Large intestine (tissue), 3 donors: Measurements from ENCODE around the gene IP6K1. TPM values are rescaled to one million over a fixed set of nuclear protein-coding genes. Genes with fewer than 3 reads are reported as not detected.
A peak's percentile ranks its signal among the peaks of the same experiment; 100 is the strongest.
"Not testable (repeated sequence)": the region's sequence is repeated elsewhere in the genome, so short reads cannot be mapped to it uniquely, and the experiment has no call there.

Experiments used
- DNase-seq, 2 donors: peaks; one replicate each; pipeline versions ENCODE4 v3.0.0 to v3.0.0-alpha.2; 2013
- H3K27ac ChIP-seq: one replicate; pipeline ENCODE4 v1.5.1; 2013; ENCODE audit warnings: low read length
- H3K27me3 ChIP-seq: 2 replicates; pipeline ENCODE4 v1.6.1; 2013; ENCODE audit warnings: low read length; ENCODE audit not compliant: control insufficient read depth, insufficient read depth
- H3K36me3 ChIP-seq: 2 replicates; pipeline ENCODE4 v1.6.1; 2013; ENCODE audit warnings: low read length; ENCODE audit not compliant: control insufficient read depth, insufficient read depth
- H3K4me1 ChIP-seq: one replicate; pipeline ENCODE4 v1.6.1; 2013; ENCODE audit warnings: low read length; ENCODE audit not compliant: control insufficient read depth, insufficient read depth
- H3K4me3 ChIP-seq: one replicate; pipeline ENCODE4 v1.5.1; 2013; ENCODE audit warnings: low read length
- H3K9me3 ChIP-seq: one replicate; pipeline ENCODE4 v1.6.1; 2013; ENCODE audit warnings: mild to moderate bottlenecking, low read depth, low read length, moderate library complexity; ENCODE audit not compliant: control insufficient read depth
- WGBS: methylation state at CpG from one replicate; pipeline ENCODE4 v1.1.5; 2013; ENCODE audit warnings: low lambda C conversion rate; ENCODE audit not compliant: insufficient coverage; 5-methylcytosine and 5-hydroxymethylcytosine counted together
- polyA plus RNA-seq: library from polyadenylated mRNA; unstranded; fragments of 120-200 nt; gene quantifications from one replicate; pipeline ENCODE4 v1.2.1, GENCODE V29; 2013

Gene IP6K1
- polyA plus RNA-seq, 1 donor: 27.1 TPM

DNA sequence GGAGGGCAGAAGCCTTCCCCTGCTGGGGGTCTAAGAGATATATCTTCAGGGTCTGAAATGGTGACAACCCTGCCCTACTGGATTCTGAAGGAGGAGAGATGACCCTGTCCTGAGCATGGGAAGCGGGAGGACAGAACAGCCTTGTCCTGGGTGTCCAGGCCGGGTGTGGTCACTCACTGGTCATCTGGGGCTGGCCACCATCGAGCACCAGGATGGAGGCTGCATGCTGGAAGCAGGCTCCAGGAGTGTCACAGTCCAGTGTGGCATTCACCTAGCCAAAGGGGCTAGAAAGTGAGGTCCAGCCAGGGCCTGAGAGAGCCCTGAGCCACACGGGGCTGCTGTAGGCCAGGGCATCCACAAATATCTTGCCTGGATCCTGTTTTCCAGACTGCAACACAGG, 8.1 kb upstream of the IP6K1 start:
- no peak overlapping the region for H3K27ac ChIP-seq
- H3K27me3 ChIP-seq: peaks cover 2% of the 10 kb centered on the region
- no peaks in the 10 kb centered on the region for H3K36me3 ChIP-seq
- WGBS: no CpG with 5 or more reads among the region's 4 CpGs
- no peak overlapping the region for H3K4me3 ChIP-seq
- H3K9me3 ChIP-seq: peaks cover 3% of the 10 kb centered on the region
- H3K4me1 ChIP-seq: no peaks in the 10 kb centered on the region
- DNase-seq: no peak

DNA sequence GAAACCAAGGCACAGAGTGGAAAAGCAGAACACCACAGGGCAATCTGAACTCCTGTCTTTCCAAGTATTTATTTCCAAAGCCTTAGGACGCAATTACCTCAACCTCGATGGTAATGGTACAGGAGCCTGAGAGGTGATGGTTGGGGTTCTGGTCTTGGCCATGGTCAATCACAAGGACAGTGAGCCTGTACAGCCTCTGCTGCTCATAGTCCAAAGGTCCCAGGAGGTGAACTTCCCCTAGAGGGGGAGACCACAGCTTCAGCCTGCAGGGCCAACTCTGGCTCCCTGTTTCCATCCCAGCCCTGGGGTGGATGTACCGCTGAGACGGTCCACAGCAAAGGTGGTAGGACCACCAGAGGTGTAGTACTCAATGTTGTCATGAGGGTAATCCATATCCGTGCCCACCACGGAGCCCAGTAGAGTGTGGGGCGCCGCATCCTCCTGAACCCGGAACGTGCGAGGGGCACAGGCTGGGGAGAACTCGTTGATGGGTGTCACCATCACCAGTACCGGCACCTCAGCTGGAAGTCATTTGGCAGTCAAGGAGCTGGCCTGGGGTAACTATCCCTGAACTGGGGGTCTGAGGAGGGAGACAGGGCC, 7.2 kb upstream of the IP6K1 start:
- no peak for DNase-seq
- Histone ChIP-seq H3K4me3 (no peak overlapping the region), H3K36me3 (no peaks in the 10 kb centered on the region), H3K27ac (no peak overlapping the region), H3K4me1 (no peaks in the 10 kb centered on the region), H3K27me3 (peaks cover 2% of the 10 kb centered on the region), H3K9me3 (peaks cover 3% of the 10 kb centered on the region)
- WGBS: no CpG with 5 or more reads among the region's 13 CpGs

DNA sequence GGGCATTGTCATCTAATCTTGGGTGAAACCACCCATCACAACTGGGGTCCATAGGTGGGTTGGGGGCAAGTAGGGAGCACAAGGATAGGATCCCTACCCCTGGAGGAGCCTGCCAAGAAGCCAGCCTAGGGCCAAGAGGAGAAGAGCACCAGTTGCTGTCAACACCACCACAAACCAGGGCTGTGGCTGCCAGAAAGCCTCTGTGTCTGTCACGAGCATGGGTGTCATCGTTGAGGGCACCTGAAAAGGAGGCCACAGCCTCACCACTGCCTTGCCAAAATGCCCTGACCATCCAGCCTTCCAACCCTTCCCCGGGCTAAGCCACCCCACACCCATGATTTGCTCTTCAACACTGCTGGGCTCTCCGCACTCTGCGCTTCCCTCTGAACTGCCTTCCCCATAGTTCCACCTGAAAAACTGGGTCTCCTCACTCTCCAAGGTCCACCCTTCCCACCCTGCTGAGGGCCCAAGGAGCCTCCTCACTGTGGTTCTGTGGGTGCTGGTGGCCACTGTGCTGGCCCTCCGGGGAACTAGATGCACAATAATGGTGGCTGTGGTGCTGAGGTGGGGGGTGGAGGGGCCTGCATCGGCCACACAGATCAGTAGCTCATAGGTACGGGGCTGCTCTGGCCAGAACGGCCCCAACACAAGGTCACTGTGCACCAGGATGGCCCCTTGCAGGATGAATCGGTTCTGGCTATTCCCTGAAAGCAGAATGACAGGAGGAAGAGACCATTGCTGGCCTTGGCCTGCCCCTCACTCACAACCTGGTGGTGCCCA, 6.2 kb upstream of the IP6K1 start:
- H3K9me3 ChIP-seq: peaks cover 3% of the 10 kb centered on the region
- no peaks in the 10 kb centered on the region for H3K36me3 ChIP-seq
- WGBS: no CpG with 5 or more reads among the region's 10 CpGs
- no peaks in the 10 kb centered on the region for H3K4me1 ChIP-seq
- no peak overlapping the region for H3K27ac ChIP-seq
- H3K27me3 ChIP-seq: peaks cover 2% of the 10 kb centered on the region
- H3K4me3 ChIP-seq: no peak overlapping the region
- DNase-seq: no peak

DNA sequence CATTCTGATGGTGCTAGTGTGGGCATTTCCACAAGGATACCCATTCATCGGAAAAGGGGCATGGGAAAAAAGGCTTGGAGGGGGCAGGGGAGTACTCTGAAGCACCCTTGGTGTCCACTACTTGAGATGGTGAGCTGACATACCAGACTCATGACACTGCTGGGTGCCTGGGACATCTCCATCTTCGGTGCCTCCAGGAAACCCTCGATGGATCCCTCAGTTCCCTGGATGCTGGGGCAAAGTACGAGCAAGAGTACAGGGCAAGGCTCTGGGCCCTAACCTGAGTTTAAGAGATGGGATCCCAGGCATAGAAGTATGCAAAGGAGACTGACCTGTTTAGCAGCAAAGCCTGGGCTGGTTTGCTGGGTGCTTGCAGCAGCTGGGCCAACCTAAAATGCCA, 5.2 kb upstream of the IP6K1 start:
- Histone ChIP-seq H3K4me3 (no peak overlapping the region), H3K4me1 (peaks cover 7% of the 10 kb centered on the region), H3K9me3 (peaks cover 3% of the 10 kb centered on the region), H3K27ac (no peak overlapping the region), H3K36me3 (no peaks in the 10 kb centered on the region), H3K27me3 (peaks cover 2% of the 10 kb centered on the region)
- no peak for DNase-seq
- WGBS: no CpG with 5 or more reads among the region's 4 CpGs

DNA sequence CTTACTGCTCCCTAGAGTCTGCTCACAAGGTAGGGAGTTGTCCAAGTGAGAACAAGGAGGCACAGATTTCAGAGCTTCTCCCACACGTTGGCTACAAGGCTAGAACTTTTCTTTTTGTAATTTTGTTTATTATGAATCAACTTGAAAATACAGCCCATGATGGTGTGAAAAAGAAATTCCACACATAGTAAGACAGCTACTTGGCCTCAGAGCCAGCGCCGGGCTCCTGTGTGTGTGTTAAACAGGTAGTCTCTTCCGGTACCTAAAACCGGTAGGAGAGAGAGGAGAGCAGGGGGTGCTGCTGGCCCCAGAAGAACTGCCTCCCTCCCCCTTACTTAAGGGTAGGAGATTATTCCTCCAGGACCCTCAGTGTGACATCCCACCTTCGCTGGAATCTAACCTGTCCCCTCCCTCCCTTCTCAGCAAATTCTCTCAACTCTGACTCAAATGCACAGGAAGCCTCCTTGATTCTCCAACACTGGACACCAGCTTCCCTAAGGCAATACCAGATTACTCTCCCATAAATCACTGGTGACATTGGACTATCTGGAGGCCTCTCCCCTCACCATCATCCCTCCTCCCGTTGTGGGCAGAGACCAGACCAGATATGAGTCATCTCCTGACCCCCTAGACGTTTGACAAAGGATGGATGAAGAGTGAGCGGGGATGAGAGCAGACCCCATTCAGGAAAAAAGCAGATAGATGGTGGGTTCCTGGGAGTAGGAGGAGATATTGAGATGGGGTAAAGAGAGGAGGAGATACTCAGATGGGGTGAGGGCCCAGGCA, 4.5 kb upstream of the IP6K1 start:
- H3K9me3 ChIP-seq: peaks cover 3% of the 10 kb centered on the region
- WGBS: no CpG with 5 or more reads among the region's 9 CpGs
- H3K27me3 ChIP-seq: peaks cover 2% of the 10 kb centered on the region
- no peaks in the 10 kb centered on the region for H3K36me3 ChIP-seq
- no peak overlapping the region for H3K27ac ChIP-seq
- DNase-seq: no peak
- H3K4me1 ChIP-seq: peaks cover 7% of the 10 kb centered on the region
- no peak overlapping the region for H3K4me3 ChIP-seq

DNA sequence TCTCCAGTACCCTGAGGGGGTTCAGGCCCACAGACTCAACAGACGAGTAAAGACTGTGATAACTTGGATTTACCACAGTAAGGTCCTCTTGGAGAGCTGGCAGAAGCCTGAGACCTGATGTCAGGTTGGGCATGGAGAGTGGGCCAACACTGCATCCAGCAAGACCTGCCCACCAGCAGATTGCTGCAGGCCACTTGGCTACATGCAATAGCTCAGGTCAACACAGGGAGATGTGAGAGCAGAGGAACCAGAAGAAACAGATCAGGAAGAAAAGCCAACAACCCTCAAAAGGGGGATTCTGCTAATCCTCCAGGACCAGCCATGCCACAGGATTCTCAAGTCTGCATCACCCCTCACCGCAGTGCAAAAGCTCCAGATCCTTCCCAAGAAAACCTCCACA, 1.7 kb upstream of the IP6K1 start:
- H3K4me3 ChIP-seq: no peak overlapping the region
- H3K4me1 ChIP-seq: peaks cover 13% of the 10 kb centered on the region
- peaks cover 5% of the 10 kb centered on the region for H3K36me3 ChIP-seq
- no CpG with 5 or more reads among the region's 2 CpGs for WGBS
- no peak for DNase-seq
- H3K27ac ChIP-seq: no peak overlapping the region
- H3K27me3 ChIP-seq: peaks cover 2% of the 10 kb centered on the region
- peaks cover 3% of the 10 kb centered on the region for H3K9me3 ChIP-seq

DNA sequence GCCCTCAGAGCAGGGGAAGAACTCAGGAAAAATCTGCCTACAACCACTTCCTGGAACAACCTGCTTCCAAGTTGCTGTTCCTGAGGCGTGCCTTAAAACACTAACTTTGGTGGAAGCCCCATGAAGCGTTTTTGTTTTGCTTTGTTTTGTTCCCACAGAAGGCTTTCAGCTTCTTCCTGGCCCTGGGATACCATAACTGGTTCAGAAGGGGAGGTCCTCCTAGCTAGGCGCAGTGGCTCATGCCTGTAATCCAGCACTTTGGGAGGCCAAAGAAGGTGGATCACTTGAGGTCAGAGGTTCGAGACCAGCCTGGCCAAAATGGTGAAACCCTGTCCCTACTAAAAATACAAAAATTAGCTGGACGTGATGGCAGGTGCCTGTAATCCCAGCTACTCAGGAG, 1.2 kb upstream of the IP6K1 start:
- peaks cover 5% of the 10 kb centered on the region for H3K36me3 ChIP-seq
- no peak overlapping the region for H3K4me3 ChIP-seq
- DNase-seq: no peak
- H3K9me3 ChIP-seq: peaks cover 3% of the 10 kb centered on the region
- peaks cover 13% of the 10 kb centered on the region for H3K4me1 ChIP-seq
- WGBS: no CpG with 5 or more reads among the region's 5 CpGs
- peaks cover 2% of the 10 kb centered on the region for H3K27me3 ChIP-seq
- no peak overlapping the region for H3K27ac ChIP-seq

DNA sequence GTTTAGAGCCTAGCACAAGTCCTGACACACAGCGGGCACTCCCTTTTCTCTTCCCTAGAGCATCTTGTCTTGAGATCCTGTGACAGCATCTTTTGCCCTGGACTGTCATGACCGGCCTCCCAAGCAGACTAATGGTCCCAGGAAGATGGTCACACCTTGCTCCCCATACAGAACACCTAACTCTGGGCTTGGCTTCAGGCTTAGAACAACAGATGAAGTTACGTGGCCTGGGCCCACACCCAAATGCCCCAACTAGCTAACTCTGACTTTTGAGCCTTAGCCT, 781 bp upstream of the IP6K1 start:
- Histone ChIP-seq H3K9me3 (peaks cover 3% of the 10 kb centered on the region), H3K36me3 (peaks cover 9% of the 10 kb centered on the region), H3K27ac (peak overlapping the region; percentile 65), H3K27me3 (peaks cover 2% of the 10 kb centered on the region), H3K4me1 (peaks cover 13% of the 10 kb centered on the region), H3K4me3 (peak overlapping the region; percentile 84)
- DNase-seq: no peak
- WGBS: no CpG with 5 or more reads among the region's 3 CpGs

DNA sequence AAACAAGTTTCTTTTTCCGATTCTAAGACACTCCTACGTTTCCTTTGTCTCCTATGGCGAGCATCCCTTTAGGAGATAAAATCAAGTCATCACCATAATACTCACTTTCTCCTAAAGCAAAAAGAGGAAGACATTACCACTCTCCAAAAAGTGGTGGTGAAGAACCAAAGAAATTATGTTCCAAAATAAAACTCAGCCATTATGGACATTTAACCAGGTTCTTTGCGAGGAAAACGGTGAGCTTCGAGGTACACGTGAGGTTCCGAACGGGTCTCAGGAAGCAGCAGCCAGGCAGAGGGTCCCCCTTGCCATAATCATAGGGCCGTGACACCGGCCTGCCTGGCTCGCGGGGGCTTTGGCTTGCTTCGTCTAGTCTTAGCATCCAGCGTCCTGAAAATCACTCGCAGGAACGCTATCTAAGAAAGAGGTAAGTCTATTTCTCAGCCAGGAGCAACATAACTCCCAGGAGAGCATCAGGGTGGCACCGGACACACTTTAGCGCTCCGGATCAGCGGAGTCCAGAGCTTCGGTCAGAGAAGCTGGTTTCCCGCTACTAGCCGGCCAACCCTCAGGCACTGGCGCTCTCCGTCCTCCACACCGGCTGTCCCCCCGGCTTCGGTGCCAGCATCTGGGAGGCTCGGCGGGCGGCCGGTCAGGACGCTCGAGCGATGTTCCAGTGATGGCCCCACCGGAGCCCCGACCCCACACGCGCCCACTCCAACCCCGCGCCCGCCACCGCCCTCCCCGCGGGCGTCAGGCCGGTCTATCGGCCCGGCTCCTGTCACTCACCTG, 581 bp downstream of the IP6K1 start:
- Histone ChIP-seq H3K27me3 (no peaks in the 10 kb centered on the region), H3K36me3 (peaks cover 15% of the 10 kb centered on the region), H3K27ac (peak overlapping the region; percentile 88), H3K4me3 (peak overlapping the region; percentile 84), H3K9me3 (peaks cover 3% of the 10 kb centered on the region), H3K4me1 (peaks cover 13% of the 10 kb centered on the region)
- WGBS: 41% methylated on average over 3 of the region's 50 CpGs
- no peak for DNase-seq

DNA sequence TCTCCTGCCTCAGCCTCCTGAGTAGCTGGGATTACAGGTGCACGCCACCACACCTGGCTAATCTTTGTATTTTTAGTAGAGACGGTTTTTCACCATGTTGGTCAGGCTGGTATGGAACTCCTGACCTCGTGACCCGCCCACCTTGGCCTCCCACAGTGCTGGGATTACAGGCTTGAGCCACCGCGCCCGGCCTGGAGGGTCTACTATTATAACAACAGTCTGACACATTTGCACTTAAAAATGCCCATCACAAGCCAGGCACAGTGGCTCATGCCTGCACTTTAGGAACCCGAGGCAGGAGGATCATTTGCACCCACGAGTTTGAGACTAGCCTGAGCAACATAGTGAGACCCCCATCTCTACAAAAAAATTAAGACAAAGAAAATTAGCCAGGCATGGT, 4.1 kb downstream of the IP6K1 start:
- not testable (repeated sequence) for H3K27ac ChIP-seq, H3K9me3 ChIP-seq, H3K4me3 ChIP-seq, H3K27me3 ChIP-seq, DNase-seq
- Histone ChIP-seq H3K4me1 (peaks cover 12% of the 10 kb centered on the region), H3K36me3 (peaks cover 17% of the 10 kb centered on the region)
- no CpG with 5 or more reads among the region's 9 CpGs for WGBS
